ENCODE results near the gene LYVE1. TPM values are rescaled to one million over a fixed set of nuclear protein-coding genes. Genes with fewer than 3 reads are reported as not detected.

LYVE1 gene
- polyA plus RNA-seq, 1 experiment, result 0.19 TPM

DNA sequence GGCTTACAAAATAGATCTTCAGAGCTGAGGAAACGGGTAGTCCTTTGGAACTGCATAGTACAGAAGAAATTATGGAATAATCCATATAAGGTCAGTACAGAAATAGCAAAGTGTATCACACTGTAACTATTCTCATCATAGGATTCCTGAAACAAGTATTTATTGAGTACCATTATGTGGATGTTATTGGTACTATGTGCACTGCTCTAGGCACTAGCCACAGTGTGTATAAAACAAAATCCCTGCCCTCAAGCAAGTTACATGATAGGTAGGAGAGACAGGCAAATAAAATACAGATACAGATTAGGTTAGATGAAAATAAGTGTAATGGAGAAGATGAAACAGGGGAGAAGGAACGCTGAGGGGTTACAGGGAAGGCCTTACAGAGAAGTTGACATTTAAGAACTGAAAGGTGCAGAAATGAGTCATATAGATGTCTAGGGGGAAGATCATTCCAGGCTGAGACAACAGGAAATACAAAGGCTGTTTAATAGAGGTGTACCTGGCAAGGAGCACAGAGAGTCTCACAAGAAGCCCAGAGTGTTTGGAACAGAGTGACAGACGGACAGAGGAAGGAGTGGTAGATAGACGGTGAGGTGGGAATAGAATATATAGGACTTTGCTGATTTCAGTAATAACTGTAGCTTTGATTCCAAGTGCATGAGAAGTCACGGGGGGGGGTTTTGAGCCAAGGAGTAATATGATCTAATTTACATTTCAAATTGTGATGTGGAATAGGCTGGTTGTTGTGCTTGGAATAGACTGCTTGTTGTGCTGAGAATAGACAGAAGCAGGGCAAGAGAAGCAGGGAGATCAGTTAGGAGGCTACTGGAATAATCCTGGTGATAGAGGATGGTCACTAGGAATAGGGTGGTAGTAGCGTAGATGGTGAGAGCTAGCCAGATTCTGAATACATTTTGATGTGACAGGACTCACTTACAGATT is 41.2 kb downstream of the LYVE1 start:
- no peak overlapping the region; the same call in 1 of the 2 replicates for H3K4me3 ChIP-seq (ENCODE audit: low read depth, low read length)
- peak overlapping the region; percentile 66 for H3K27ac ChIP-seq (ENCODE audit: low read depth, low read length)
- H3K27me3 ChIP-seq (ENCODE audit: control insufficient read depth, insufficient read depth, low read length), result no peaks in the 10 kb centered on the region
- ChIA-PET CTCF (interaction anchor here (1.5 kb wide), 1 partner anchor 14 kb away, joined by 16 read pairs; the partner anchor contains the start of gene RNF141), POLR2A (interaction anchor here (1.2 to 2.0 kb wide), 3 partner anchors 12 to 166 kb away, joined by 5 to 10 read pairs (median 5); partner anchors contain the start of genes IRAG1 and RNF141)
- no peaks in the 10 kb centered on the region for H3K9me3 ChIP-seq (ENCODE audit: control insufficient read depth, insufficient read depth, low read length)
- no peak for TF ChIP-seq CTCF (IDR thresholded peaks at IDR 0.05; ENCODE audit: low read depth, low read length)
- no peak for DNase-seq (ENCODE audit: low read depth, low spot score)

- Histone ChIP-seq H3K9me3 (ENCODE audit: control insufficient read depth, insufficient read depth, low read length) (no peaks in the 10 kb centered on the region), H3K27me3 (ENCODE audit: control insufficient read depth, insufficient read depth, low read length) (no peaks in the 10 kb centered on the region), H3K4me3 (ENCODE audit: low read depth, low read length) (no peak overlapping the region), H3K27ac (ENCODE audit: low read depth, low read length) (no peak overlapping the region)
- DNase-seq (ENCODE audit: low read depth, low spot score), result no peak
- no peak for TF ChIP-seq CTCF (IDR thresholded peaks at IDR 0.05; ENCODE audit: low read depth, low read length)
- POLR2A ChIA-PET, result interaction anchor here (0.7 kb wide), 1 partner anchor 16 kb away, joined by 3 read pairs; no protein-coding TSS in a partner anchor
- CTCF ChIA-PET, result no interaction called here
Measured at GRCh38 chr11:10524471-10524870, 44.0 kb downstream of the LYVE1 start.

- CTCF ChIA-PET, result interaction anchor here (0.9 kb wide), 1 partner anchor 117 kb away, joined by 3 read pairs; no protein-coding TSS in a partner anchor
- Histone ChIP-seq H3K27ac (ENCODE audit: low read depth, low read length) (no peak overlapping the region), H3K9me3 (ENCODE audit: control insufficient read depth, insufficient read depth, low read length) (no peaks in the 10 kb centered on the region), H3K4me3 (ENCODE audit: low read depth, low read length) (no peak overlapping the region), H3K27me3 (ENCODE audit: control insufficient read depth, insufficient read depth, low read length) (no peaks in the 10 kb centered on the region)
- POLR2A ChIA-PET, result no interaction called here
- DNase-seq (ENCODE audit: low read depth, low spot score), result no peak
- TF ChIP-seq CTCF (IDR thresholded peaks at IDR 0.05; ENCODE audit: low read depth, low read length), result no peak
Measured at GRCh38 chr11:10522921-10523320, 45.5 kb downstream of the LYVE1 start.

DNA sequence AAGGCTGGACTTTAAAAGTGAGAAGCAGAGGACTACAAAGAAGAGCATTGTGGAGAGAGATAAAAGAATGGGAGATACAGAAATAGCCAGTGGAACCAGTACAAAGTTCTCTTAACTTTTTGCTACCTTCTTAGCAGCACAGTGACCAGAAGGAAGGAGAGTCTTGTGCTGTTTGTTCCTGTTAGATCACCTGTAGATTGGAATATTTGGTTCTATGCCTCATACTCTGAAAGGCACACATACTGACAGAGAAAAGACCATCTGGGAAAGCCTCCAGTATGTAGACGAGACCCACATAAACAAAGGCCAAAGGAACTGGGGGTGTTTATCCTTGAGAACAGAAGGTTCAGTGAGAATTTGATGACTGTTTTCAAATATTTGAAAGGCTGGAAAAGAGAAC is 46.2 kb downstream of the LYVE1 start:
- Histone ChIP-seq H3K4me3 (ENCODE audit: low read depth, low read length) (no peak overlapping the region), H3K27ac (ENCODE audit: low read depth, low read length) (no peak overlapping the region), H3K27me3 (ENCODE audit: control insufficient read depth, insufficient read depth, low read length) (no peaks in the 10 kb centered on the region), H3K9me3 (ENCODE audit: control insufficient read depth, insufficient read depth, low read length) (no peaks in the 10 kb centered on the region)
- no peak for TF ChIP-seq CTCF (IDR thresholded peaks at IDR 0.05; ENCODE audit: low read depth, low read length)
- ChIA-PET CTCF (interaction anchor here (2.5 kb wide), 1 partner anchor 116 kb away, joined by 12 read pairs; no protein-coding TSS in a partner anchor), POLR2A (no interaction called here)
- no peak for DNase-seq (ENCODE audit: low read depth, low spot score)

DNA sequence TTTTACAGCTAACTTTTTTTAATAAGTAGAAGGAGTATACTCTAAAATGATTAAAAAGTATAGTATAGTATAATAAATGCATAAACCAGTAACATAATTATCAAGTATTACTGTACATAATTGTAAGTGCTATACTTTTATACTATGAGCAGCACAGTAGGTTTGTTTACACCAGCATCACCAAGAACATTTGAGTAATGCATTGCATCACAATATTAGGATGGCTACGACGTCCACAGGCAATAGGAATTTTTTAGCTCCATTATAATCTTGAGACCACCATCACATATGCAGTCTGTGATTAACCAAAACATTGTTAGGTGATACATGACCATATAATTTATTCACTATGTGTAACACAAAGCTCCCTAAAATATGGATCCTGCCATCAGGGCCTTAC is 47.9 kb downstream of the LYVE1 start:
- H3K4me3 ChIP-seq (ENCODE audit: low read depth, low read length), result no peak overlapping the region
- no peak for TF ChIP-seq CTCF (IDR thresholded peaks at IDR 0.05; ENCODE audit: low read depth, low read length)
- no peaks in the 10 kb centered on the region for H3K27me3 ChIP-seq (ENCODE audit: control insufficient read depth, insufficient read depth, low read length)
- no peak for DNase-seq (ENCODE audit: low read depth, low spot score)
- H3K27ac ChIP-seq (ENCODE audit: low read depth, low read length), result no peak overlapping the region
- H3K9me3 ChIP-seq (ENCODE audit: control insufficient read depth, insufficient read depth, low read length), result no peaks in the 10 kb centered on the region
- CTCF ChIA-PET, result interaction anchor here (1.1 to 2.5 kb wide), 4 partner anchors 20 to 250 kb away, joined by 3 to 12 read pairs (median 6); partner anchors contain the start of gene RNF141
- POLR2A ChIA-PET, result no interaction called here

Measured in AG04450 (cell line).